PC-3 (cell line): ENCODE data around the gene SIDT2. TPM values are rescaled to one million over a fixed set of nuclear protein-coding genes. Genes with fewer than 3 reads are reported as not detected.

Experiments
- ATAC-seq: fragments of 200-7000 bp; cut with Tn5 transposase; 2 replicates; pipeline ENCODE4 v1.9.1; 2020; ENCODE audit warnings: mild to moderate bottlenecking, moderate library complexity
- BruUV-seq: library from RNA; stranded (reverse); fragments of 400-500 nt; replicated peaks from 2 replicates; lab custom pipeline; 2021; lab: Mats Ljungman, UMichigan
- CTCF ChIA-PET: fragments of 300-600 bp; sonication (Branson Sonifier 250); formaldehyde crosslinking; loops from one replicate; lab custom pipeline; 2022; ENCODE audit warnings: antibody characterized with exemption; lab: Charles Lee
- POLR2A ChIA-PET: fragments of 300-600 bp; sonication (Branson Sonifier 250); formaldehyde crosslinking; loops from one replicate; lab custom pipeline; 2022; ENCODE audit warnings: antibody characterized with exemption; ENCODE audit not compliant: unreplicated experiment; lab: Charles Lee
- DNase-seq: peaks from one replicate; pipeline ENCODE4 v3.0.0-alpha.2; 2015
- H2AFZ ChIP-seq: fragments of 300-600 bp; sonication (generic); 2 replicates; pipeline ENCODE4 v1.6.0; 2016; ENCODE audit warnings: antibody characterized with exemption, low read length
- H3F3A ChIP-seq: fragments of 300-600 bp; sonication (generic); one replicate; pipeline ENCODE4 v1.6.0; 2017; ENCODE audit warnings: antibody characterized with exemption, low read length, control low read depth, mild to moderate bottlenecking; ENCODE audit not compliant: unreplicated experiment
- H3K27ac ChIP-seq: fragments of 300-600 bp; sonication (generic); 2 replicates; pipeline ENCODE4 v1.5.1; 2016; ENCODE audit warnings: mild to moderate bottlenecking, low read length
- H3K27me3 ChIP-seq: fragments of 300-600 bp; sonication (generic); 2 replicates; pipeline ENCODE4 v1.6.1; 2016; ENCODE audit warnings: low read length, mixed read lengths
- H3K36me3 ChIP-seq: fragments of 300-600 bp; sonication (generic); 2 replicates; pipeline ENCODE4 v1.6.1; 2016; ENCODE audit warnings: low read depth, mixed run types, low read length, mixed read lengths
- H3K4me1 ChIP-seq: fragments of 300-600 bp; sonication (generic); 2 replicates; pipeline ENCODE4 v1.5.1; 2016; ENCODE audit warnings: low read length; ENCODE audit not compliant: insufficient read depth
- H3K4me2 ChIP-seq: fragments of 300-600 bp; sonication (generic); 2 replicates; pipeline ENCODE4 v1.6.0; 2016; ENCODE audit warnings: low read length
- H3K4me3 ChIP-seq: fragments of 300-600 bp; sonication (generic); 2 replicates; pipeline ENCODE4 v1.5.1; 2016; ENCODE audit warnings: mild to moderate bottlenecking, low read length, mixed read lengths
- H3K79me2 ChIP-seq: fragments of 300-600 bp; sonication (generic); 2 replicates; pipeline ENCODE4 v1.6.1; 2017; ENCODE audit warnings: low read length, mixed read lengths
- H3K9ac ChIP-seq: fragments of 300-600 bp; sonication (generic); 2 replicates; pipeline ENCODE4 v1.6.0; 2016; ENCODE audit warnings: mild to moderate bottlenecking, low read length
- H3K9me2 ChIP-seq: fragments of 300-600 bp; sonication (generic); replicated peaks from 2 replicates; pipeline ENCODE4 v1.6.1; 2016; ENCODE audit warnings: mixed run types, low read length, mixed read lengths
- H3K9me3 ChIP-seq: fragments of 300-600 bp; sonication (generic); 2 replicates; pipeline ENCODE4 v1.6.1; 2016; ENCODE audit warnings: low read length, mixed read lengths
- H4K20me1 ChIP-seq: fragments of 300-600 bp; sonication (generic); 2 replicates; pipeline ENCODE4 v1.6.1; 2016; ENCODE audit warnings: low read length, mixed read lengths
- CTCF ChIP-seq: fragments of 300-600 bp; sonication (generic); conservative IDR thresholded peaks from 2 replicates; pipeline ENCODE4 v1.5.1; 2017; ENCODE audit warnings: antibody characterized with exemption, low read depth, mild to moderate bottlenecking, low read length
- EZH2 ChIP-seq: fragments of 300-600 bp; sonication (generic); IDR thresholded peaks from one replicate; pipeline ENCODE4 v1.6.1; 2017; ENCODE audit warnings: antibody characterized with exemption, mild to moderate bottlenecking, low read length; ENCODE audit not compliant: unreplicated experiment
- EZH2phosphoT487 ChIP-seq: fragments of 300-600 bp; sonication (generic); IDR thresholded peaks from 2 replicates; pipeline ENCODE4 v1.6.1; 2018; ENCODE audit warnings: mild to moderate bottlenecking, antibody characterized with exemption, low read length, borderline replicate concordance
- intact Hi-C: fragments of 100-400 bp; cut with micrococcal nuclease; formaldehyde crosslinking; loops from 2 replicates; pipeline ENCODE4 v1.9.0; 2023
- total RNA-seq: library from RNA; depleted of rRNA; stranded (reverse); fragments of >200 nt; gene quantifications from 2 replicates; pipeline ENCODE4 v1.2.3, GENCODE V29; 2014

SIDT2 gene
- total RNA-seq, 1 experiment from 2014 or later: 13.6 TPM

GRCh38 chr11:117226388-117227385 lies 48.1 kb downstream of the SIDT2 start:
- no peak overlapping the region for H3K9ac ChIP-seq
- no peak overlapping the region for H3K27ac ChIP-seq
- CTCF ChIA-PET: interaction anchor here (0.6 to 1.4 kb wide), 3 partner anchors 41 to 391 kb away, joined by 3 to 7 read pairs (median 4); no protein-coding TSS in a partner anchor

GRCh38 chr11:117228091-117228490 lies 49.5 kb downstream of the SIDT2 start:
- Histone ChIP-seq H3K36me3 (peaks cover 29% of the 10 kb centered on the region; the same call in 1 of the 2 replicates), H2AFZ (no peak overlapping the region), H3K4me3 (no peak overlapping the region), H3K79me2 (peaks cover 30% of the 10 kb centered on the region), H3K27ac (no peak overlapping the region), H3K4me2 (no peak overlapping the region), H3F3A (no peaks in the 10 kb centered on the region), H4K20me1 (no peaks in the 10 kb centered on the region), H3K27me3 (no peaks in the 10 kb centered on the region), H3K4me1 (peaks cover 15% of the 10 kb centered on the region), H3K9me3 (no peaks in the 10 kb centered on the region), H3K9me2 (no peaks in the 10 kb centered on the region), H3K9ac (no peak overlapping the region)
- ChIA-PET CTCF (no interaction called here), POLR2A (no interaction called here)
- DNase-seq: no peak
- TF ChIP-seq EZH2phosphoT487: no peak
- TF ChIP-seq CTCF: no peak
- TF ChIP-seq EZH2: no peak
- BruUV-seq: no TSS peak
- intact Hi-C loops: no loop called here
- no peak for ATAC-seq

More at GRCh38 chr11:117226388-117227385, 48.1 kb downstream of the SIDT2 start:
- DNase-seq: peak; percentile 83
- H3K27me3 ChIP-seq: no peaks in the 10 kb centered on the region
- no peak overlapping the region for H3K4me3 ChIP-seq
- peaks cover 6% of the 10 kb centered on the region for H3F3A ChIP-seq
- H3K79me2 ChIP-seq: peaks cover 25% of the 10 kb centered on the region
- H3K9me2 ChIP-seq: no peaks in the 10 kb centered on the region
- H3K4me1 ChIP-seq: peaks cover 22% of the 10 kb centered on the region
- peaks cover 29% of the 10 kb centered on the region; the same call in 1 of the 2 replicates for H3K36me3 ChIP-seq
- TF ChIP-seq EZH2phosphoT487 (no peak), EZH2 (no peak), CTCF (peak; percentile 90)
- intact Hi-C loops: loop anchor here (1.0 to 2.0 kb wide), 4 partner anchors 42 to 494 kb away; no protein-coding TSS in a partner anchor
- POLR2A ChIA-PET: interaction anchor here (0.6 kb wide), 1 partner anchor 130 kb away, joined by 3 read pairs; no protein-coding TSS in a partner anchor
- no peak overlapping the region for H2AFZ ChIP-seq
- ATAC-seq: peak; percentile 73
- BruUV-seq: no TSS peak
- no peaks in the 10 kb centered on the region for H3K9me3 ChIP-seq
- no peak overlapping the region for H3K4me2 ChIP-seq
- H4K20me1 ChIP-seq: no peaks in the 10 kb centered on the region
